HG03520 (cell line): ENCODE data around the gene CACNA1F.

Experiments
- ATAC-seq: cut with Tn5 transposase; IDR thresholded peaks from one replicate; pipeline ENCODE4 v1.9.1; 2021; ENCODE audit warnings: mild to moderate bottlenecking, moderate library complexity; ENCODE audit not compliant: unreplicated experiment

The CACNA1F gene

DNA sequence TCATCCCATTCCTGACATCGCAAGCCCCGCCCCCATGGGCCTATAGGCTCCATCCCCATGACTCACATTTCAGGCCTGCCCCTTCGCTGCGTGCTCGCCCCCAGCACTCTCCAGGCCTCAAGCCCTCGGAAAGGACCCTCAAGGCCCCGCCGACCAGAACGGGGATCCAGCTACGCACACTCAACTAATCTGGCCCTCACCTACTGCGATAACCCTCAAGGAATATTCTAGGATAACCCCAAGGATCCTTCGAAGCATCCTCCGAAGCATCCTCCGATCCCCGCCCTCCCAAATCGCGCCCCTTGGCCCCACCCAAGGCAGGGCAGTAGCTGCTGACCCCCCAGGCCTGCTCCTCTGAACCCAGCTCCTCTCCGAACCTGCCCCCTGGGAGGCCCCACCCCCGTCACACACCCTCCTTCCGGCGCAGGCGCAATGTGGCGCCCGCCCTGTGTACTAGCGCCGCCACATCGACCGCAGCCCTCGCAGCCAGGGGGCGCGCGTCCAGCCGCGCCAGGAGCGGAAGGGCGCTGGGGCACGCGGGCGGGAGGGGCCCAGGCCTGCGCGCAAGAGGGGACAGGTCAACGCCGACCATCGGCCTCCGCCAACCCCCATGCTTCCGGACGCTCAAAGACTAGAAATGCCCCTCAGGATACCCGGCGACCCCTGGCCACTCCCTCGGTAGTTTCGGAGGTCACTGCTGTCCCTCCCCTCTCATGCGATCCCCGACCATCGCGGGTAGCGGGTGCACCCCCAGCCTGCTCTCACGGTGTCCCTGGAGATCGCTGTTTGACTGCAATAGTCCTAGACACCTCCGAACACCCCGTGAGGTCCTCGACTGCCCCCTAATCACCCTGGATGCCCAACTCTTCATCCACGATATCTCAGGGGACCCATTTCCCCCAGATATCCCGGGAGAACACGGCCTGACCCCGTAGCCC lies 77.0 kb downstream of the CACNA1F start:
- peak; percentile 82 for ATAC-seq

DNA sequence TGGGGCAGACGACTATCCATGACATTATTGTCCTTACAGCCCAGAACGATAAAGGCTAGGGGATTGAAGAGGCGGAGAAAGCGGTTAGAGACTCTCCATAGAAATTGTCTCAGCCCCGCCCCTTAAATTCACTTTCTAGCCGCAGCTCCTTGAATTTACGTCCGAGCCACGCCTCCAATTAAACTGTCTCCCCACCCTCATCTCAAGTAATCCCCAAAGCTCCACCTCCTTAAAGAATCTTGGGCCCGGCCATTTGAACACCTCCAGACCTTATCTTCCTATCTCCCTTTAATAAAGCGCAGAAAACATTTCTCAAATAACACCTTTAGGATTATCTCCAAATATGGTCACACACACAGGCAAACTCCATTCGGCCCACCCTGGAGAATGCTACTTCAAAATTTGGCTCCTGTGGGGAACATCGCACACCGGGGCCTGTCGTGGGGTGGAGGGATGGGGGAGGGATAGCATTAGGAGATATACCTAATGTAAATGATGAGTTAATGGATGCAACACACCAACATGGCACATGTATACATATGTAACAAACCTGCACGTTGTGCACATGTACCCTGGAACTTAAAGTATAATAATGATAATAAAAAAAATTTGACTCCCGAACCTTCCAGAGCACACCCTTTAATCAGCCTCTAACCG lies 77.8 kb downstream of the CACNA1F start:
- ATAC-seq, result no peak
